Activated T-cell treated with anti-CD3 and anti-CD28 coated beads, Interleukin-2, amount 50 U/mL, for 72 hours (primary cell): ENCODE results near the gene RAB5IF. TPM values are rescaled to one million over a fixed set of nuclear protein-coding genes. Genes with fewer than 3 reads are reported as not detected.
A peak's percentile ranks its signal among the peaks of the same experiment; 100 is the strongest.
"Not testable (repeated sequence)": the region's sequence is repeated elsewhere in the genome, so short reads cannot be mapped to it uniquely, and the experiment has no call there.

Experiments
- ATAC-seq, 2 donors: fragments of 150-1000 bp; cut with Tn5 transposase; replicated peaks in 1 of 2; 2 replicates each; pipeline ENCODE4 v1.10.0; 2021; ENCODE audit warnings: moderate library complexity in 2 of 2, mild to moderate bottlenecking in 1 of 2
- DNase-seq, 2 donors: peaks; one replicate each; pipeline ENCODE4 v3.0.0; 2021 to 2022; ENCODE audit warnings: mixed read lengths in 1 of 2
- H3K27ac Mint-ChIP-seq: one replicate; pipeline ENCODE4 v1.8.0; 2022; ENCODE audit warnings: mild to moderate bottlenecking, moderate library complexity, mixed read lengths
- H3K27me3 Mint-ChIP-seq: one replicate; pipeline ENCODE4 v1.8.0; 2022; ENCODE audit warnings: low read depth, mixed read lengths
- H3K36me3 Mint-ChIP-seq, 2 donors: one replicate each; pipeline ENCODE4 v1.8.0; 2022; ENCODE audit warnings: mixed read lengths in 2 of 2, mild to moderate bottlenecking in 1 of 2; ENCODE audit not compliant: insufficient read depth in 2 of 2
- H3K4me1 Mint-ChIP-seq: one replicate; pipeline ENCODE4 v1.8.0; 2022; ENCODE audit warnings: low read depth, mixed read lengths
- H3K4me3 Mint-ChIP-seq, 2 donors: one replicate each; pipeline ENCODE4 v1.8.0; 2022; ENCODE audit warnings: mild to moderate bottlenecking in 2 of 2, mixed read lengths in 2 of 2, moderate library complexity in 2 of 2
- H3K9me3 Mint-ChIP-seq, 2 donors: one replicate each; pipeline ENCODE4 v1.8.0; 2022; ENCODE audit warnings: mixed read lengths in 2 of 2
- total RNA-seq, 2 donors: library from RNA; stranded (reverse); gene quantifications; one replicate each; pipeline ENCODE4 v1.2.3, GENCODE V29; 2022

The RAB5IF gene
- total RNA-seq, 2 donors from 2014 or later, result 78.2 to 88.3 TPM

- Mint-ChIP-seq H3K4me1 (peaks cover 62% of the 10 kb centered on the region), H3K9me3 (no peaks in the 10 kb centered on the region), H3K27ac (peak overlapping the region; percentile 40), H3K36me3 (peaks cover 2 to 14% of the 10 kb centered on the region in 2 donors), H3K27me3 (no peaks in the 10 kb centered on the region), H3K4me3 (peak overlapping the region; percentile 45 to 60)
- no peak for DNase-seq
- no peak for ATAC-seq
Measured at GRCh38 chr20:36593347-36593929, 12.1 kb upstream of the RAB5IF start.

- ATAC-seq (peak in 1 of 2 donors; percentile 10), DNase-seq (no peak)
- no peaks in the 10 kb centered on the region for H3K36me3 Mint-ChIP-seq
- H3K4me3 Mint-ChIP-seq, result peak overlapping the region; percentile 3 to 45
- H3K27me3 Mint-ChIP-seq, result no peaks in the 10 kb centered on the region
- no peaks in the 10 kb centered on the region for H3K9me3 Mint-ChIP-seq
- no peak overlapping the region for H3K27ac Mint-ChIP-seq
- H3K4me1 Mint-ChIP-seq, result peaks cover 35% of the 10 kb centered on the region
Measured at GRCh38 chr20:36599912-36600345, 5.7 kb upstream of the RAB5IF start.

GRCh38 chr20:36601540-36601939 is 4.0 kb upstream of the RAB5IF start:
- Mint-ChIP-seq H3K27ac (no peak overlapping the region), H3K27me3 (no peaks in the 10 kb centered on the region)

GRCh38 chr20:36604952-36605398 is 604 bp upstream of the RAB5IF start:
- peak overlapping the region; percentile 98 to 99 for H3K4me3 Mint-ChIP-seq
- peak overlapping the region; percentile 97 for H3K27ac Mint-ChIP-seq
- peaks cover 39% of the 10 kb centered on the region for H3K4me1 Mint-ChIP-seq
- H3K27me3 Mint-ChIP-seq, result no peaks in the 10 kb centered on the region
- ATAC-seq (peak; percentile 26 to 41), DNase-seq (peak; percentile 56 to 64)
- no peaks in the 10 kb centered on the region for H3K9me3 Mint-ChIP-seq
- H3K36me3 Mint-ChIP-seq, result peaks cover 8 to 18% of the 10 kb centered on the region in 2 donors

More at GRCh38 chr20:36601540-36601939, 4.0 kb upstream of the RAB5IF start:
- peaks cover 2 to 3% of the 10 kb centered on the region in 2 donors for H3K36me3 Mint-ChIP-seq
- H3K9me3 Mint-ChIP-seq, result no peaks in the 10 kb centered on the region
- peaks cover 28% of the 10 kb centered on the region for H3K4me1 Mint-ChIP-seq
- ATAC-seq (no peak), DNase-seq (no peak)
- no peak overlapping the region for H3K4me3 Mint-ChIP-seq

GRCh38 chr20:36606158-36607066 is 833 bp downstream of the RAB5IF start:
- Mint-ChIP-seq H3K9me3 (no peaks in the 10 kb centered on the region), H3K36me3 (peaks cover 8 to 22% of the 10 kb centered on the region in 2 donors), H3K4me1 (peaks cover 33% of the 10 kb centered on the region), H3K27ac (peak overlapping the region; percentile 95), H3K27me3 (no peaks in the 10 kb centered on the region), H3K4me3 (peak overlapping the region; percentile 98 to 99)
- ATAC-seq, result no peak
- peak in 1 of 2 donors; percentile 16 for DNase-seq

- peak overlapping the region; percentile 95 for H3K27ac Mint-ChIP-seq
- H3K4me3 Mint-ChIP-seq, result peak overlapping the region; percentile 98 to 99
- no peaks in the 10 kb centered on the region for H3K9me3 Mint-ChIP-seq
- DNase-seq, result no peak
- peaks cover 33% of the 10 kb centered on the region for H3K4me1 Mint-ChIP-seq
- H3K27me3 Mint-ChIP-seq, result no peaks in the 10 kb centered on the region
- peaks cover 10 to 25% of the 10 kb centered on the region in 2 donors for H3K36me3 Mint-ChIP-seq
- no peak for ATAC-seq
Measured at GRCh38 chr20:36607586-36608387, 2.2 kb downstream of the RAB5IF start.

GRCh38 chr20:36608388-36608728 is 2.8 kb downstream of the RAB5IF start:
- not testable (repeated sequence) for H3K4me3 Mint-ChIP-seq, DNase-seq, ATAC-seq, H3K9me3 Mint-ChIP-seq, H3K27me3 Mint-ChIP-seq
- peak overlapping the region; percentile 33 for H3K27ac Mint-ChIP-seq
- peaks cover 33% of the 10 kb centered on the region for H3K4me1 Mint-ChIP-seq
- H3K36me3 Mint-ChIP-seq, result peaks cover 10 to 29% of the 10 kb centered on the region in 2 donors

GRCh38 chr20:36611625-36612024 is 6.0 kb downstream of the RAB5IF start:
- Mint-ChIP-seq H3K27ac (no peak overlapping the region), H3K4me1 (peaks cover 18% of the 10 kb centered on the region), H3K27me3 (no peaks in the 10 kb centered on the region), H3K9me3 (no peaks in the 10 kb centered on the region), H3K36me3 (peaks cover 12 to 26% of the 10 kb centered on the region in 2 donors), H3K4me3 (no peak overlapping the region)
- no peak for ATAC-seq
- DNase-seq, result no peak

GRCh38 chr20:36613974-36614373 is 8.4 kb downstream of the RAB5IF start:
- ATAC-seq (no peak), DNase-seq (no peak)
- no peaks in the 10 kb centered on the region for H3K9me3 Mint-ChIP-seq
- peaks cover 9 to 22% of the 10 kb centered on the region in 2 donors for H3K36me3 Mint-ChIP-seq
- H3K4me1 Mint-ChIP-seq, result no peaks in the 10 kb centered on the region
- no peak overlapping the region for H3K4me3 Mint-ChIP-seq
- peak overlapping the region; percentile 48 for H3K27ac Mint-ChIP-seq
- no peaks in the 10 kb centered on the region for H3K27me3 Mint-ChIP-seq

- Mint-ChIP-seq H3K36me3 (peaks cover 6 to 14% of the 10 kb centered on the region in 2 donors), H3K4me3 (no peak overlapping the region), H3K4me1 (no peaks in the 10 kb centered on the region), H3K9me3 (no peaks in the 10 kb centered on the region), H3K27me3 (no peaks in the 10 kb centered on the region), H3K27ac (peak overlapping the region; percentile 48)
- ATAC-seq (peak; percentile 25 to 45), DNase-seq (no peak)
Measured at GRCh38 chr20:36614781-36615557, 9.4 kb downstream of the RAB5IF start.

- no peaks in the 10 kb centered on the region for H3K9me3 Mint-ChIP-seq
- DNase-seq (no peak), ATAC-seq (no peak)
- no peaks in the 10 kb centered on the region for H3K4me1 Mint-ChIP-seq
- H3K4me3 Mint-ChIP-seq, result no peak overlapping the region
- no peaks in the 10 kb centered on the region for H3K27me3 Mint-ChIP-seq
- H3K36me3 Mint-ChIP-seq, result peaks cover 12 to 13% of the 10 kb centered on the region in 2 donors
- H3K27ac Mint-ChIP-seq, result peak overlapping the region; percentile 7
Measured at GRCh38 chr20:36620917-36621316, 15.3 kb downstream of the RAB5IF start.

- no peak for DNase-seq
- no peaks in the 10 kb centered on the region for H3K9me3 Mint-ChIP-seq
- no peaks in the 10 kb centered on the region for H3K27me3 Mint-ChIP-seq
- peaks cover 14 to 19% of the 10 kb centered on the region in 2 donors for H3K36me3 Mint-ChIP-seq
- H3K4me1 Mint-ChIP-seq, result peaks cover 11% of the 10 kb centered on the region
- peak overlapping the region; percentile 51 for H3K27ac Mint-ChIP-seq
- H3K4me3 Mint-ChIP-seq, result no peak overlapping the region
- no peak for ATAC-seq
Measured at GRCh38 chr20:36623444-36623843, 17.9 kb downstream of the RAB5IF start.
